NCI-H748 (cell line): ENCODE measurements around the gene GNA14.
"Not testable (repeated sequence)": the region's sequence is repeated elsewhere in the genome, so short reads cannot be mapped to it uniquely, and the experiment has no call there.

ENCODE experiments used
- DNase-seq: peaks from one replicate; lab custom pipeline; 2025; ENCODE audit not compliant: unreplicated experiment; lab: John Stamatoyannopoulos, UW

The GNA14 gene

GRCh38 chr9:77592476-77592875, 55.6 kb downstream of the GNA14 start:
- DNase-seq: no peak

GRCh38 chr9:77589046-77589795, 58.9 kb downstream of the GNA14 start:
- peak; percentile 86 for DNase-seq

DNA sequence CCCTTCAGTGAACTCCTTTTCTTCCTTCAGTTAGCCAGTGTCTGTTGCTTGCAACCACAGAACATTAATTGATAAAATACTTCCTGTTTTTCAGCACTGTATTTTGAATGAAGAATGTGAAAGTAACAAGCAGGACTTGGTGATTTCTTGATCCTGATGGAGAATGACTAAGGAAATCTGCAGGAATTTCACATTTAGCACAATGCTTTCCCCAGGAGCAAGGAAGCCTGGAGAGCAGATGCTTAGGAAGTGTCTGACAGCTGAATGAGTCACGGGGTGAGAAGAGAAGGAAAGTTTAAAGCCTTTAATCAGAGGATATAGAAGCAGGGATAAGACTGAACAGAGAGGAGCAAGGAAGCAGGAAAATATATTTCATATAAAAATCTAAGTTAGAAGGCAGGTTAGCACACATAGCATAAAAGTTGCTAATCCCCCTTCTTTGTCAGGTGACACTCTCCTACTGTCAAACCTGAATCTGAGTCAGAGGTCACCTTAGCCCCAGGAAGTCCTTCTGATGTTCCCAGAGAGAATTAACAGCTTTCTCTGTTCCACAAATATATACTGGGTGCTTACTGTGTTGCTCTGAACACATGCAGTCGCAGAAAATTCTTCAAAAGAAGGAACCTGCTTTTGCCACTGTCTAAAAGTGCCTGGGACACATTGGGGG, 59.7 kb downstream of the GNA14 start:
- DNase-seq: no peak

DNA sequence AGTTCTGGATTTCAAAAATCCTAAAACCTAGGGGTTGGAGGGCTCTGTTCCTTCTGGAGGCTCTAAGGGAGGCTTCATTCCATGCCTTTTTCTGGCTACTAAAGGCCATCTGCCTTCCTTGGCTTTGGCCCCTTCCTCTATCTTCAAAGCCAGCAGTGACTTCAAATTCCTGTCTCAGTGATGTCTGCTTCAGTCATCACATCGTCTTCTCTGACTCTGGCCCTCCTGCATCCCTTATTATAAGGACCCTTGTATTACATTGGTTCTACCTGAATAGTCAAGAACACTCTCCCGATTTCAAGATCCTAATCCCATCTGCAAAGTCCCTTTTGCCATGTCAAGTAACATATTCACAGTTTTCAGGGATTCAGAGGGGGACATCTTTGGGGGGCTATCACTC, 60.3 kb downstream of the GNA14 start:
- no peak for DNase-seq

DNA sequence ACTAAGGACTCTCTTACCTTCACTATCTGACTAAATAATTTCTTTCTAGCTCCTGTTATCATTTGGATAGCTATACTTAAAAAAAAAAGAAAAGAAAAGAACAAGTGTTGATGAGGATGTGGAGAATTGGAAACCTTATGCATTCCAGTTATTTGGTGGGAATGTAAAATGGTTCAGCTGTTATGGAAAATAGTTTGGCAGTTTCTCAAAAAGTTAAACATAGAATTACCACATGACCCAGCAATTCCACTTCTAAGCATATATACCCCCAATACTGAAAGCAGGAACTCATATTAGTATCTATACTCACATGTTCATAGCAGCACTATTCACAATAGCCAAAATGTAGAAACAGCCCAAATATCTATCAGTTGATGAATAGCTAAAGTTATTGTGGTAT, 61.1 kb downstream of the GNA14 start:
- DNase-seq: no peak

DNA sequence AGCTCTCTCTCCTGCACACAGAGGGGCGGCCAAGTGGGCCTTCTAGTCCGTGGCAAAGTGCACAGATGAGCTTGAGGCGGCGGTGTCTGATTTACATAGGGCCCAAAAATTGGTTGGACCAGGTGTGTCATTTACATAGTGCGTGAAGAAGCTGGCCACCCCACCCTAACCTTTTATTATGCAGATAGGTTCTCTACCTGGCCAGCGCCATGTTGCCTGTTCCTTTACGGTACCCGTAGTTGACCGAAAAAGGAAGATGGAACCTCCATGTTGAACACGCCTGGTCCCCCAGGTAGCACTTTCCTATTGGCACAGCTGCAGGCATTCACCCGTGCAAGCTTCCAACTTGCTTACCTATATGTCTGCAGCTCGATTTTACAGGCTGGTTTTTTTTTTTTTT, 61.5 kb downstream of the GNA14 start:
- DNase-seq: no peak

DNA sequence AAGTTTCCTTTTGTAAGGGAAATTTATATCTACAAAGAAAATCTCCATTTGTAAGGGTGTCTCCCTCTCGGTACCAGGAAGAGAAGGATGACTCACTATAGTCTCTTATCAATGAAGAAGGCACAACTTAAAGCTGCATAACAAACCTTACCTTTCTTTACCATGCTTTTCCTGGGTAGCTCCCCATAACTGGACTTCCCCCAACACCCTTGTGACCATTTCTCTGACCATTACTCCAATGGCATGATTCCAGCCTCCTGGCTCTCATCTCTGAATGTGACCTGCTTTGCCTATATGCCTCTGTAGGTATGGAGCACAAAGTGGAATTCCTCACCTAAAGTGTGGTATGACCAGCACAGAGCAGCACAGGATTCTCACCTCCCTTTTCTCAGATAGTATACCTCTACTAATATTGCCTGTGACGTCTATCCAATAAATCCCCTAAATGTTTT, 62.8 kb downstream of the GNA14 start:
- DNase-seq: no peak

DNA sequence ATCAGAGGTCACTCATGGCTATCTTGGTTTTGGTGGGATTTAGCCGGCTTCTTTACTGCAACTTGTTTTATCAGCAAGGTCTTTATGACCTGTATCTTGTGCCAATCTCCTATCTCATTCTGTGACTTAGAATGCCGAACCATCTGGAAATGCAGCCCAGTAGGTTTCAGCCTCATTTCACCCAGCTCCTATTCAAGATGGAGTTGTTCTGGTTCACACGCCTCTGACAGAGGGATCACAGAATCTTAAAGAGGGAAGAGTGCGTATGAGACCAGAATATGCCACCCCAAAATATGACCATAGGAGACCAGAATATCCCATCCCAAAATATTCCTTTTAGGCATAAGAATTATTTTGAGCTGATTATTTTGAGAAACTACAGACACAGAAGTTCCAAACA, 63.2 kb downstream of the GNA14 start:
- DNase-seq: not testable (repeated sequence)

DNA sequence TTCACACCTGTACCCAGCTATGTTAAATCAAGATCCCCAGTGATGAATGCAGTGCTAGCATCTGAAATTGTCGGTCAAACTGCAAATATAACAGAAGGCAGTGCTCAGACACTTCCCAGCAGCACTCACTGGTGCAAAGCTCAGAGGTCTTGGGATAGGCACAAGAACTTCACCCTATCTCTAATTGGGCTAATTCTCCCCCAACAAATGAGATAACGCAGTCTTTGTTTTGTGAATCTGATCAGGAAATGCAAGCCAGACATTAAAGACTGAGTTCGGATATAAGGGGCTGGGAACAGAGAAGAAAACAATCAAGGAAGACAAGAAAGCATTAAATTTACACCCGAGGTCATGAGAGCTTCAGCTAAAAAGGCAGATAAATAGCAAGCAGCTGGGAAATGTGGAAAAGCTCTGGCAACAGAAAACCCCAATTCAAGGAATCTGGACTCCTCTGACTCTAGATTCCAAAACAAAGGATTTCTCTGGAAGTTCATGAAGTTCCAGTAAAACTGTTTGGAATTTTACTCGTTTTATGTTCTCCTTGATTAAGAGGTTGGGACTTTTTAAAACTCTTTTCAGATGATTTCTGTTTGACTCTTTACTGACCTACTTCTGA, 65.1 kb downstream of the GNA14 start:
- no peak for DNase-seq

DNA sequence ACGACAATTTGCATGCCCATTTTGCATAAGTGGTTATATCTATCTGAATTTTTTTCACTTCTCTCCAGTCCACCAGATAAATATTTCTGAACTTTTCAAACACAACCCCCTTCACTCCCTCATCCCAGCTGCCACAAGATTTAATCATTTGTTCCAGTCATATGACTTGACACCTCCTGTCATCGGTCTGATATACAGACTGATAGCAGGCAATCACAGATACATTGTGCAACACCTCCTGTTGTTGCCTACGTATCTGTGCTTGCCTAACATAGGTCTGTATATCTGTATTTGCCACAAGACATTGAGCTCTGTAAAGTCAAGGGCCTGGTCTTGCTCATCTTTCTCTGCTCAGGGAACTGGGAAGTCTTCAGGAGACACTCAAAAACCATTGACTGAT, 65.6 kb downstream of the GNA14 start:
- no peak for DNase-seq

GRCh38 chr9:77575785-77576184, 72.3 kb downstream of the GNA14 start:
- DNase-seq: no peak

GRCh38 chr9:77569335-77569734, 78.8 kb downstream of the GNA14 start:
- DNase-seq: peak; percentile 81

DNA sequence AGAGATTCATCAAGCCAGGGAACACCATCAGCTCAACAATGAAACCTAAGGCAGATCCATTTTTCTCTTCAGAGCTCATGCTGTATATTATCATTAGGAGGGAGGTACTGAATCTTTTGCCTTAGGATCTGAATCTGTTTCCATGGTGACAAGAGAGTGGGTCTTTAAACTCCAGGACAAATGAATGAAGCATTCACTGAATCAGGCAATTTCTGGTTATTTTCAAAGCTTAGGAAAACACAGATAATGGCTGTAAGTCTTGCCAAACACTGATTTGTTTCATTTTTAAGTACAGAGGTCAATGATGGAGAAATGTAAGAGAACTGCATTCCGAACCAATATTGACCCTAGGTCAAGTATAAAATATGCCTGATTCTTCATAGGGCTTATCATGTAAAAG, 84.9 kb downstream of the GNA14 start:
- peak; percentile 32 for DNase-seq

DNA sequence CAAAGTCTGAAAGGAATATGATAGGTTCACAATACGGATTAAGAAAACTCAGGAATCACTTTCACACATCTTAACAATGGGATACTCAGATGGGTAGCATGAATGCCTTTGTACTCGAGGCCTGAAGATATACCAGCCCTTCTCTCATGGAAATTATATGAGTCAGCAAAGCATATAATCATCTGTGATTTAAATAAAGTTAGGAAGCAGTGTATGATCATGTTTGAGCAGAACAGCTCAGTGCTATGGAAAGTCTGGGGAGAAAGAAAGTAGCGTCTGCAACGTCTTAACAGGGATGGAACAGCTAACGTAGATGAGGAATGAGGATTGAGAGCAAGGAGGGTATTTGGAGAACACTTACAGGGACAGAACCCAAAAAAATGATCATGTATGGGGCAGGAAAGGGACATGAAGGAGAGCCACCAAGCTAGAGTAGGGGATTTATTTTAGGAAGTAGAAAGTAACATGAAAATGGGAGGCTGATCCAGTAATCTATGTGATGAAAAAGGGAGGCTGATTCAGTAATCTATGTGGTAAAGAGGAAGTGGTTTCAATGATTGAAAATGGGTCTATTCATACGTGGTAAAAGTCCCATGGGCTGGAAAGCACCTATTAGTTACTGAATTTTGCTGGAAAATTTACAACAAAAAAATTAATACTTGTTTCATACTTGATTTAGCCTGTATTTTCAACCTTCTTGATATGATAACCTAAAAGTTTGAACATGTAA, 85.9 kb downstream of the GNA14 start:
- DNase-seq: no peak

GRCh38 chr9:77561331-77562018, 86.6 kb downstream of the GNA14 start:
- DNase-seq: no peak

- DNase-seq: no peak
These were observed 91.7 kb downstream of the GNA14 start for GRCh38 chr9:77556396-77556795.

GRCh38 chr9:77554586-77555105, 93.5 kb downstream of the GNA14 start:
- DNase-seq: no peak

DNA sequence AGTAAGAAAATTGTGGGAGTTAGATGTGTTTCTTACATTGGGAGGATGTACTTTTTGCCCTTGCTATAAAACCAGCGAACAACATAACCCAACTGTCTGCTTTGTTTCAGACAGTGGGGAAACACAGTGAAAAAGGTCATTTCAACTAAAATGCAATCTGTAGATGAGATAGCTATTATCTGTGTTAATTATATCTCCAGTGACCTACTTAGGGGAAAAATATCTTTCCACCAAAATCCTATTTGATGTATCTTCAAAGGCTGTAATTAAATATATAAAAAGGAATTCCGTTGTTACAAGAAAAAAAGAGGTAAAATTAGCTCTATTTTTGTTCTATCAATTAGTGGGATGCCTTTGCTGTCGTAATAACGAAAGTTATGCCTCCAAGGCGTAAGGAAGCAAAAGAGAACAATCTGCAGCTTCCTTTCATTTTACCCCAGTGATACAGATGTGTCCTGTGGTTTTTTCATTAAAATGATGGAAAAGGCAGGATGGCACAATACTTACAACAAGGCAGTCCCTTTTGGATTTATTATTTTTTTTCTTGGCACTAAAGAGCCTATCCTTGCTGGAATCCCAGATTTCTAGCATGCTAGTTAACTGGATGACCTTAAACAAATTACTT, 100.9 kb downstream of the GNA14 start:
- DNase-seq: no peak

GRCh38 chr9:77546376-77546950, 101.7 kb downstream of the GNA14 start:
- no peak for DNase-seq

DNA sequence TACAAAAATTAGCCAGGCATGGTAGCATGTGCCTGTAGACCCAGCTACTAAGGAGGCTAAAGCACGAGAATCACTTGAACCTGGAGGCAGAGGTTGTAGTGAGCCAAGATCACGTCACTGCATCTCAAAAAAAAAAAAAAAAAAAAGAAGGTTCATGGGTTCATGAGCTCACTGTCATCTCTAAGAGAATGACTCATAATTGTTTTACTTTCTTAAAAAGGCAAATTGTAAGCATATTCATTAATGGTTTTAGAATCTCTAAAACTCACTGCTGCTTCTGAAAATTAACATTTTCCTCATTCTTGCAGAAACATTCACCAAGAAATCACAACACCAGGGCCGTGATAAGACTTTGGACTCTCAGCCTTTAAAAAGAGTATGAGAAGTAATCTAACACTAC, 103.6 kb downstream of the GNA14 start:
- DNase-seq: no peak
